Measurements from ENCODE around the gene SV2A. TPM values are rescaled to one million over a fixed set of nuclear protein-coding genes. Genes with fewer than 3 reads are reported as not detected.
"Not testable (repeated sequence)": the region's sequence is repeated elsewhere in the genome, so short reads cannot be mapped to it uniquely, and the experiment has no call there.

The SV2A gene
- total and polyA plus RNA-seq, 8 donors: 3.3 to 7.9 (median 6.2) TPM

GRCh38 chr1:149877211-149877946, 40.3 kb downstream of the SV2A start:
- intact Hi-C loops (cut with DNase I): no loop called here

GRCh38 chr1:149873060-149873459, 44.6 kb downstream of the SV2A start:
- intact Hi-C loops (cut with DNase I); DNase-seq; H3K4me1 ChIP-seq; H3K4me3 ChIP-seq; H3K36me3 ChIP-seq; H3K27me3 ChIP-seq; H3K27ac ChIP-seq; ATAC-seq; H3K9me3 ChIP-seq: not testable (repeated sequence)

More at GRCh38 chr1:149877211-149877946, 40.3 kb downstream of the SV2A start:
- Histone ChIP-seq H3K27me3 (no peaks in the 10 kb centered on the region), H3K4me3 (no peak overlapping the region), H3K36me3 (no peaks in the 10 kb centered on the region), H3K4me1 (no peaks in the 10 kb centered on the region), H3K27ac (no peak overlapping the region), H3K9me3 (no peaks in the 10 kb centered on the region)
- no peak for TF ChIP-seq CTCF (IDR thresholded peaks at IDR 0.05)
- ATAC-seq: no peak
- peak in 1 of 4 donors; percentile 31 for DNase-seq

GRCh38 chr1:149866887-149867286, 50.8 kb downstream of the SV2A start:
- H3K4me1 ChIP-seq; intact Hi-C loops (cut with DNase I); DNase-seq; H3K9me3 ChIP-seq; H3K36me3 ChIP-seq; H3K4me3 ChIP-seq; H3K27ac ChIP-seq; H3K27me3 ChIP-seq: not testable (repeated sequence)
- peak; percentile 21 for ATAC-seq

GRCh38 chr1:149861497-149862054, 56.1 kb downstream of the SV2A start:
- peak; percentile 45 for ATAC-seq
- H3K4me1 ChIP-seq; H3K27ac ChIP-seq; H3K36me3 ChIP-seq; H3K9me3 ChIP-seq; intact Hi-C loops (cut with DNase I); H3K4me3 ChIP-seq; DNase-seq; H3K27me3 ChIP-seq: not testable (repeated sequence)

GRCh38 chr1:149860684-149861496, 56.8 kb downstream of the SV2A start:
- H3K27ac ChIP-seq; intact Hi-C loops (cut with DNase I); H3K36me3 ChIP-seq; H3K4me3 ChIP-seq; H3K4me1 ChIP-seq; H3K27me3 ChIP-seq; DNase-seq; H3K9me3 ChIP-seq: not testable (repeated sequence)
- peak; percentile 82 for ATAC-seq

GRCh38 chr1:149860271-149860670, 57.4 kb downstream of the SV2A start:
- H3K27me3 ChIP-seq; H3K27ac ChIP-seq; H3K9me3 ChIP-seq; intact Hi-C loops (cut with DNase I); H3K4me3 ChIP-seq; DNase-seq; H3K4me1 ChIP-seq; H3K36me3 ChIP-seq: not testable (repeated sequence)
- ATAC-seq: peak; percentile 9

Other genes with a start within 250 kb of the SV2A start
- 10 to 100 TPM; 16.7 to 43.6 TPM for gene FCGR1A, start 135.2 kb downstream of the SV2A start, total RNA-seq
- gene FCGR1A, start 135.2 kb downstream of the SV2A start, polyA plus RNA-seq (ENCODE audit: insufficient read length in 6 of 6): 1 to 10 TPM; 3.0 to 4.2 (median 3.3) TPM
- 10 to 100 TPM; 11.4 to 13.1 TPM for gene BOLA1, start 18.3 kb downstream of the SV2A start, total RNA-seq
- 10 to 100 TPM; 13.8 to 20.1 (median 15.9) TPM for gene BOLA1, start 18.3 kb downstream of the SV2A start, polyA plus RNA-seq (ENCODE audit: insufficient read length in 6 of 6)
- gene SF3B4, start 10.0 kb upstream of the SV2A start, total RNA-seq: 10 to 100 TPM; 39.4 to 54.0 TPM
- gene SF3B4, start 10.0 kb upstream of the SV2A start, polyA plus RNA-seq (ENCODE audit: insufficient read length in 6 of 6): 10 to 100 TPM; 55.2 to 78.8 (median 70.3) TPM
- 10 to 100 TPM; 12.7 to 18.0 TPM for gene MTMR11, start 19.0 kb upstream of the SV2A start, total RNA-seq
- gene MTMR11, start 19.0 kb upstream of the SV2A start, polyA plus RNA-seq (ENCODE audit: insufficient read length in 6 of 6): 10 to 100 TPM; 24.6 to 34.2 (median 26.4) TPM
- 10 to 100 TPM; 20.9 to 31.7 TPM for gene OTUD7B, start 92.9 kb upstream of the SV2A start, total RNA-seq
- gene OTUD7B, start 92.9 kb upstream of the SV2A start, polyA plus RNA-seq (ENCODE audit: insufficient read length in 6 of 6): 10 to 100 TPM; 18.9 to 21.3 (median 20.3) TPM
- gene VPS45, start 149.9 kb upstream of the SV2A start, total RNA-seq: 10 to 100 TPM; 36.7 to 41.7 TPM
- gene VPS45, start 149.9 kb upstream of the SV2A start, polyA plus RNA-seq (ENCODE audit: insufficient read length in 6 of 6): 10 to 100 TPM; 62.8 to 81.2 (median 72.5) TPM
- 10 to 100 TPM; 35.3 to 51.2 TPM for gene PLEKHO1, start 232.1 kb upstream of the SV2A start, total RNA-seq
- 10 to 100 TPM; 44.1 to 55.1 (median 48.3) TPM for gene PLEKHO1, start 232.1 kb upstream of the SV2A start, polyA plus RNA-seq (ENCODE audit: insufficient read length in 6 of 6)

Data from left lung (tissue), 10 donors.